Measurements from ENCODE around the gene ALCAM.

DNA sequence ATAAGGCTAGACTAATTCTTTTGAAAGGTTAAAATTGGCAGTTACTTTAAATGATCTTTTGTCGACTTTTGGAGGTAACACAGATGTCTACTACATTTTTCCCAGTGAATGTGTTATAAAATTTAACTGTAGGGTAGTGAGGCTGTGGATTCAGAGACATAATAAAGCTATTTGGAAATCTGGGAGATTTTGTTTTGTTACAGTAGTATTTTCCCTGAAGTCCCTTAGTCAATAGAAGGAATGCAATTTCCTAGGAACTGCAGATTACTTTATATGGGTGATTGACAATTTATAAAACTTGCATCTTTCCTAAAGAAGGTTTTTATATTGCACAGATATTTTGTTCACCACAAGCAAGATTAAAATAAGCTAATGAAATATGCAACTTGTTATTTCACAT lies 96.9 kb downstream of the ALCAM start:
- TF ChIP-seq ZNF114 (tag by site-specific recombination; IDR thresholded peaks at IDR 0.05) (no peak), ZBTB8A (tag by site-specific recombination; IDR thresholded peaks at IDR 0.05) (no peak), ZNF146 (tag by site-specific recombination; IDR thresholded peaks at IDR 0.05) (no peak), ZNF433 (tag by site-specific recombination; IDR thresholded peaks at IDR 0.05; ENCODE audit: low read depth) (no peak), YY1 (tag by site-specific recombination; IDR thresholded peaks at IDR 0.05) (no peak), HOXA7 (CRISPR knock-in tag; IDR thresholded peaks at IDR 0.05; ENCODE audit: borderline replicate concordance) (no peak), ZNF571 (tag by site-specific recombination; IDR thresholded peaks at IDR 0.05) (no peak), ZNF768 (tag by site-specific recombination; IDR thresholded peaks at IDR 0.05) (no peak), ZNF660 (tag by site-specific recombination; IDR thresholded peaks at IDR 0.05) (no peak), ZNF707 (tag by site-specific recombination; IDR thresholded peaks at IDR 0.05) (no peak), ZNF23 (tag by site-specific recombination; IDR thresholded peaks at IDR 0.05; ENCODE audit: borderline replicate concordance) (no peak), ZNF658 (tag by site-specific recombination; IDR thresholded peaks at IDR 0.05) (no peak)
- TF ChIP-seq, protein P1, sequence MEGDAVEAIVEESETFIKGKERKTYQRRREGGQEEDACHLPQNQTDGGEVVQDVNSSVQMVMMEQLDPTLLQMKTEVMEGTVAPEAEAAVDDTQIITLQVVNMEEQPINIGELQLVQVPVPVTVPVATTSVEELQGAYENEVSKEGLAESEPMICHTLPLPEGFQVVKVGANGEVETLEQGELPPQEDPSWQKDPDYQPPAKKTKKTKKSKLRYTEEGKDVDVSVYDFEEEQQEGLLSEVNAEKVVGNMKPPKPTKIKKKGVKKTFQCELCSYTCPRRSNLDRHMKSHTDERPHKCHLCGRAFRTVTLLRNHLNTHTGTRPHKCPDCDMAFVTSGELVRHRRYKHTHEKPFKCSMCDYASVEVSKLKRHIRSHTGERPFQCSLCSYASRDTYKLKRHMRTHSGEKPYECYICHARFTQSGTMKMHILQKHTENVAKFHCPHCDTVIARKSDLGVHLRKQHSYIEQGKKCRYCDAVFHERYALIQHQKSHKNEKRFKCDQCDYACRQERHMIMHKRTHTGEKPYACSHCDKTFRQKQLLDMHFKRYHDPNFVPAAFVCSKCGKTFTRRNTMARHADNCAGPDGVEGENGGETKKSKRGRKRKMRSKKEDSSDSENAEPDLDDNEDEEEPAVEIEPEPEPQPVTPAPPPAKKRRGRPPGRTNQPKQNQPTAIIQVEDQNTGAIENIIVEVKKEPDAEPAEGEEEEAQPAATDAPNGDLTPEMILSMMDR (tag by site-specific recombination; IDR thresholded peaks at IDR 0.05) = no peak
- TF ChIP-seq, protein P2, sequence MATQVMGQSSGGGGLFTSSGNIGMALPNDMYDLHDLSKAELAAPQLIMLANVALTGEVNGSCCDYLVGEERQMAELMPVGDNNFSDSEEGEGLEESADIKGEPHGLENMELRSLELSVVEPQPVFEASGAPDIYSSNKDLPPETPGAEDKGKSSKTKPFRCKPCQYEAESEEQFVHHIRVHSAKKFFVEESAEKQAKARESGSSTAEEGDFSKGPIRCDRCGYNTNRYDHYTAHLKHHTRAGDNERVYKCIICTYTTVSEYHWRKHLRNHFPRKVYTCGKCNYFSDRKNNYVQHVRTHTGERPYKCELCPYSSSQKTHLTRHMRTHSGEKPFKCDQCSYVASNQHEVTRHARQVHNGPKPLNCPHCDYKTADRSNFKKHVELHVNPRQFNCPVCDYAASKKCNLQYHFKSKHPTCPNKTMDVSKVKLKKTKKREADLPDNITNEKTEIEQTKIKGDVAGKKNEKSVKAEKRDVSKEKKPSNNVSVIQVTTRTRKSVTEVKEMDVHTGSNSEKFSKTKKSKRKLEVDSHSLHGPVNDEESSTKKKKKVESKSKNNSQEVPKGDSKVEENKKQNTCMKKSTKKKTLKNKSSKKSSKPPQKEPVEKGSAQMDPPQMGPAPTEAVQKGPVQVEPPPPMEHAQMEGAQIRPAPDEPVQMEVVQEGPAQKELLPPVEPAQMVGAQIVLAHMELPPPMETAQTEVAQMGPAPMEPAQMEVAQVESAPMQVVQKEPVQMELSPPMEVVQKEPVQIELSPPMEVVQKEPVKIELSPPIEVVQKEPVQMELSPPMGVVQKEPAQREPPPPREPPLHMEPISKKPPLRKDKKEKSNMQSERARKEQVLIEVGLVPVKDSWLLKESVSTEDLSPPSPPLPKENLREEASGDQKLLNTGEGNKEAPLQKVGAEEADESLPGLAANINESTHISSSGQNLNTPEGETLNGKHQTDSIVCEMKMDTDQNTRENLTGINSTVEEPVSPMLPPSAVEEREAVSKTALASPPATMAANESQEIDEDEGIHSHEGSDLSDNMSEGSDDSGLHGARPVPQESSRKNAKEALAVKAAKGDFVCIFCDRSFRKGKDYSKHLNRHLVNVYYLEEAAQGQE (tag by site-specific recombination; IDR thresholded peaks at IDR 0.05) = no peak

Data from HEK293 (cell line).